GM12872 (cell line): ENCODE measurements around the gene DNAJC7.

Experiments
- TF ChIP-seq, protein P1 (sequence below): IDR thresholded peaks from 3 replicates; pipeline ENCODE4 v1.5.1; 2011; ENCODE audit warnings: low read depth, mild to moderate bottlenecking, low read length, moderate library complexity; ENCODE audit not compliant: insufficient read depth

DNAJC7 gene

DNA sequence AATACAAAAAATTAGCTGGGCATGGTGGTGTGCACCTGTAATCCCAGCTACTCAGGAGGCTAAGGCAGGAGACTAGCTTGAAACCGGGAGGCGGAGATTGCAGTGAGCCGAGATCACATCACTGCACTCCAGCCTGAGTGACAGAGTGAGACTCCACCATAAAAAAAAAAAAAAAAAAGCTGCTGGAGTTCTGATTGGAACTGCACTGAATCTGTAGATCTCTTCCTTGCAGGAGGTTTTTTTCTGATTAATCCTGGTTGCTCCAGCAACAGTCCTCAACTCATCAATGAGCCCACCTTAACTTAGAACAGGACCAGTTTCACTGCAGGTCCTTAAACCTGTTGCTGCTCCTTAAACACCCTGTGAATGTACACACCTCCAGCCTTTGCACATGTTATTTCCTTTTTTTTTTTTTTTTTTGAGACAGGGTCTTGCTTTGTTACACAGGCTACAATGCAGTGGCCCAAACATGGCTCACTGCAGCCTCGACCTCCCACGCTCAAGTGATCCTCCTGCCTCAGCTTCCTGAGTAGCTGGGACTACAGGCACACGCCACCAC is 88.5 kb downstream of the DNAJC7 start:
- TF ChIP-seq, protein P1, sequence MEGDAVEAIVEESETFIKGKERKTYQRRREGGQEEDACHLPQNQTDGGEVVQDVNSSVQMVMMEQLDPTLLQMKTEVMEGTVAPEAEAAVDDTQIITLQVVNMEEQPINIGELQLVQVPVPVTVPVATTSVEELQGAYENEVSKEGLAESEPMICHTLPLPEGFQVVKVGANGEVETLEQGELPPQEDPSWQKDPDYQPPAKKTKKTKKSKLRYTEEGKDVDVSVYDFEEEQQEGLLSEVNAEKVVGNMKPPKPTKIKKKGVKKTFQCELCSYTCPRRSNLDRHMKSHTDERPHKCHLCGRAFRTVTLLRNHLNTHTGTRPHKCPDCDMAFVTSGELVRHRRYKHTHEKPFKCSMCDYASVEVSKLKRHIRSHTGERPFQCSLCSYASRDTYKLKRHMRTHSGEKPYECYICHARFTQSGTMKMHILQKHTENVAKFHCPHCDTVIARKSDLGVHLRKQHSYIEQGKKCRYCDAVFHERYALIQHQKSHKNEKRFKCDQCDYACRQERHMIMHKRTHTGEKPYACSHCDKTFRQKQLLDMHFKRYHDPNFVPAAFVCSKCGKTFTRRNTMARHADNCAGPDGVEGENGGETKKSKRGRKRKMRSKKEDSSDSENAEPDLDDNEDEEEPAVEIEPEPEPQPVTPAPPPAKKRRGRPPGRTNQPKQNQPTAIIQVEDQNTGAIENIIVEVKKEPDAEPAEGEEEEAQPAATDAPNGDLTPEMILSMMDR: no peak
